Stimulated activated CD4-positive, alpha-beta T cell treated with anti-CD3 and anti-CD28 coated beads, TNF-alpha, amount 100 ng/mL, for 4 hours (primary cell): ENCODE measurements around the gene FAP.

ENCODE experiments used
- DNase-seq, 3 experiments: peaks; one replicate each; pipeline ENCODE4 v3.0.0-alpha.2; 2020; ENCODE audit warnings: low read depth in 3 of 3

Gene FAP

DNA sequence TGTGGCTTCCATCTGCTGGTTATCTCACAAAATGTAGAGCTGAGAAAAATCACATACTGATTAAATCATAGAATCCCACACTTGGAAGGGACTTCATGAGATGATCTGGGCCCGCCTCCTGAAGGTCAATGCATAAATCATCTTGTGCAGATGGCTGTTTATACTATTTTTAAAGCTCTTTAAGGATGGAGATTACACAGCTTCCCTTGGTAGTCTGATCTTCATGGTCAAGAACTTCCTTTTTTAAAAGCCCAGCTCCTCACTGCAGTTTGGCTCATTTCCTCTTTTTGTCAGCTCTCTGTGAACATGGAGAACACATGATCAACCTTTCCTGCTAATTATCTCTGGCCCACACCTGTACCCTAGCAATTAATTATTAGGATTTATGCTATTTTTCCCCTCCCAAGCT, 117.1 kb downstream of the FAP start:
- no peak for DNase-seq

DNA sequence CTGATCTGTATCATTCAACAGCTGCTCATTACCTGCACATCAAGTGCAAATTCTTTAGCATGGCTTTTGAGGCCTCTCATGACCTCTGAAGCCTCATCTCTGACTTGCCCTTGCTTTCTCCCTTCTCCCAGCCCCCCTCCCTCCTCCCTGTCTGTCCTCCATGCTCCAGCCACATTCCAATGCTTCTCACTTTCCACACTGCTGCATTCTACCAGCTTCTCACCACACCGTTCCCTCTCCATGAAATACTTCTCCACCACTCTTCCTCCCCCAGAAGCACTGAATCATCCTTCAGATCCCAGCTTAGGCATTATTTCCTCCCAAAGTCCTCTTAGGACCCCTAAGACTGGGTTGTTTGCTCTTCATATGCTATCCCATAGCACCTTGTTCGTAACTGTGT, 118.1 kb downstream of the FAP start:
- DNase-seq: no peak

GRCh38 chr2:162123806-162124758, 119.2 kb downstream of the FAP start:
- no peak for DNase-seq
